A549 (cell line): ENCODE measurements around the gene U2AF1L4.

Experiments
- CEBPB ChIP-seq, 2 experiments: fragments of >200 bp in 1 of 2; sonication (Bioruptor Twin) in 1 of 2; formaldehyde crosslinking in 1 of 2; IDR thresholded peaks; 2 replicates each; pipeline ENCODE4 v1.6.1; 2012 to 2016
- CTCF ChIP-seq: fragments of >200 bp; sonication (Bioruptor Twin); formaldehyde crosslinking; IDR thresholded peaks from 3 replicates; pipeline ENCODE4 v1.5.1; 2016
- EP300 ChIP-seq, 2 experiments: fragments of >200 bp; sonication (Bioruptor Twin); formaldehyde crosslinking; IDR thresholded peaks; 2 replicates in 1 of 2; 3 replicates in 1 of 2; pipeline ENCODE4 v1.6.1; 2016 to 2017
- HMGXB4 ChIP-seq: fragments of 250-450 bp; sonication (Bioruptor Pico); IDR thresholded peaks from 2 replicates; pipeline ENCODE4 v1.5.0; 2021; ENCODE audit warnings: mild to moderate bottlenecking, moderate library complexity, borderline replicate concordance
- JUN ChIP-seq, 2 experiments: fragments of >200 bp; sonication (Bioruptor Twin); formaldehyde crosslinking; IDR thresholded peaks; 2 replicates in 1 of 2; 3 replicates in 1 of 2; pipeline ENCODE4 v1.6.1; 2016 to 2017
- MAFK ChIP-seq: fragments of 450-650 bp; IDR thresholded peaks from 2 replicates; pipeline ENCODE4 v1.6.1; 2014; ENCODE audit not compliant: partially characterized antibody
- MAZ ChIP-seq: fragments of 150-350 bp; IDR thresholded peaks from 2 replicates; pipeline ENCODE4 v1.6.1; 2014; ENCODE audit warnings: antibody characterized with exemption, low read depth, low read length, borderline replicate concordance
- PHF8 ChIP-seq: fragments of 200-600 bp; sonication (generic); IDR thresholded peaks from 2 replicates; pipeline ENCODE4 v1.6.1; 2016; ENCODE audit warnings: low read depth, mild to moderate bottlenecking, antibody characterized with exemption, moderate library complexity, borderline replicate concordance
- POLR2A ChIP-seq: IDR thresholded peaks from 2 replicates; pipeline ENCODE4 v1.6.1; 2012; ENCODE audit warnings: mild to moderate bottlenecking, low read length
- POLR2AphosphoS2 ChIP-seq: conservative IDR thresholded peaks from 2 replicates; pipeline ENCODE4 v1.6.1; 2012; ENCODE audit warnings: low read length, improper control_type of control experiment, inconsistent platforms
- TP53 ChIP-seq: fragments of 250-450 bp; sonication (Bioruptor Pico); IDR thresholded peaks from 2 replicates; pipeline ENCODE4 v1.5.0; 2021; ENCODE audit warnings: mild to moderate bottlenecking, moderate library complexity
- TF ChIP-seq, protein P1 (sequence below): fragments of 200-600 bp; sonication (generic); IDR thresholded peaks from 2 replicates; pipeline ENCODE4 v1.6.1; 2016; ENCODE audit warnings: antibody characterized with exemption, mild to moderate bottlenecking, moderate library complexity
- TF ChIP-seq, protein P2 (sequence below): IDR thresholded peaks from 2 replicates; pipeline ENCODE4 v1.6.1; 2012

DNA sequence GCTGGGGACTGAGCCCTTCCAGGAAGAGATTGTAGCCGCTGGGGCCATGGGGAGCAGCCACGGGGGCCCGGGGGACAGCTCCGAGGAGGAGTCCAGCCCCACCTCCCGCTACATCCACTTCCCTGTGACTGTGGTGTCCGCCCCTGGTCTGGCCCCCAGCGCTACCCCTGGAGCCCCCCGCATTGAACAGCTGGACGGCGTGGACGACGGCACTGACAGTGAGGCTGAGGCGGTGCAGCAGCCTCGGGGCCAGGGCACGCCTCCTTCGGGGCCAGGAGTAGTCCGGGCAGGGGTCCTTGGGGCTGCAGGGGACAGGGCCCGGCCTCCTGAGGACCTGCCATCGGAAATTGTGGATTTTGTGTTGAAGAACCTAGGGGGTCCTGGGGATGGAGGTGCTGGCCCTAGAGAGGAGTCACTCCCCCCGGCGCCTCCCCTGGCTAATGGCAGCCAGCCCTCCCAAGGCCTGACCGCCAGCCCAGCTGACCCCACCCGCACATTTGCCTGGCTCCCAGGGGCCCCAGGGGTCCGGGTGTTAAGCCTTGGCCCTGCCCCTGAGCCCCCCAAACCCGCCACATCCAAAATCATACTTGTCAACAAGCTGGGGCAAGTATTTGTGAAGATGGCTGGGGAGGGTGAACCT is 12.6 kb downstream of the U2AF1L4 start:
- TF ChIP-seq MAZ = no peak
- no peak for TF ChIP-seq CTCF
- TF ChIP-seq PHF8 = no peak
- TF ChIP-seq POLR2AphosphoS2 = no peak
- no peak for TF ChIP-seq POLR2A
- TF ChIP-seq, protein P1, sequence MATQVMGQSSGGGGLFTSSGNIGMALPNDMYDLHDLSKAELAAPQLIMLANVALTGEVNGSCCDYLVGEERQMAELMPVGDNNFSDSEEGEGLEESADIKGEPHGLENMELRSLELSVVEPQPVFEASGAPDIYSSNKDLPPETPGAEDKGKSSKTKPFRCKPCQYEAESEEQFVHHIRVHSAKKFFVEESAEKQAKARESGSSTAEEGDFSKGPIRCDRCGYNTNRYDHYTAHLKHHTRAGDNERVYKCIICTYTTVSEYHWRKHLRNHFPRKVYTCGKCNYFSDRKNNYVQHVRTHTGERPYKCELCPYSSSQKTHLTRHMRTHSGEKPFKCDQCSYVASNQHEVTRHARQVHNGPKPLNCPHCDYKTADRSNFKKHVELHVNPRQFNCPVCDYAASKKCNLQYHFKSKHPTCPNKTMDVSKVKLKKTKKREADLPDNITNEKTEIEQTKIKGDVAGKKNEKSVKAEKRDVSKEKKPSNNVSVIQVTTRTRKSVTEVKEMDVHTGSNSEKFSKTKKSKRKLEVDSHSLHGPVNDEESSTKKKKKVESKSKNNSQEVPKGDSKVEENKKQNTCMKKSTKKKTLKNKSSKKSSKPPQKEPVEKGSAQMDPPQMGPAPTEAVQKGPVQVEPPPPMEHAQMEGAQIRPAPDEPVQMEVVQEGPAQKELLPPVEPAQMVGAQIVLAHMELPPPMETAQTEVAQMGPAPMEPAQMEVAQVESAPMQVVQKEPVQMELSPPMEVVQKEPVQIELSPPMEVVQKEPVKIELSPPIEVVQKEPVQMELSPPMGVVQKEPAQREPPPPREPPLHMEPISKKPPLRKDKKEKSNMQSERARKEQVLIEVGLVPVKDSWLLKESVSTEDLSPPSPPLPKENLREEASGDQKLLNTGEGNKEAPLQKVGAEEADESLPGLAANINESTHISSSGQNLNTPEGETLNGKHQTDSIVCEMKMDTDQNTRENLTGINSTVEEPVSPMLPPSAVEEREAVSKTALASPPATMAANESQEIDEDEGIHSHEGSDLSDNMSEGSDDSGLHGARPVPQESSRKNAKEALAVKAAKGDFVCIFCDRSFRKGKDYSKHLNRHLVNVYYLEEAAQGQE = no peak
- no peak for TF ChIP-seq EP300 (IDR thresholded peaks at IDR 0.05)
- TF ChIP-seq TP53 (CRISPR knock-in tag) = no peak
- TF ChIP-seq, protein P2, sequence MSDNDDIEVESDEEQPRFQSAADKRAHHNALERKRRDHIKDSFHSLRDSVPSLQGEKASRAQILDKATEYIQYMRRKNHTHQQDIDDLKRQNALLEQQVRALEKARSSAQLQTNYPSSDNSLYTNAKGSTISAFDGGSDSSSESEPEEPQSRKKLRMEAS = no peak
- no peak for TF ChIP-seq MAFK
- TF ChIP-seq HMGXB4 (CRISPR knock-in tag) = no peak
- TF ChIP-seq CEBPB (IDR thresholded peaks at IDR 0.05) = no peak
- TF ChIP-seq JUN (IDR thresholded peaks at IDR 0.05) = no peak
